A204.1 (cell line): Measurements from ENCODE around the gene GDPD5.

ENCODE experiments used
- FAIRE-seq: peaks from 2 replicates; lab custom pipeline; 2012; peaks lifted over from hg19 to GRCh38; lab: Jason Lieb, UNC

The GDPD5 gene

GRCh38 chr11:75399344-75400145 is 126.2 kb downstream of the GDPD5 start, which contains the start of gene RPS3:
Gene RPS3 (plus strand): TSS chr11:75399518. CDS start chr11:75399548, 30 bp downstream.
- FAIRE-seq, result no peak

- no peak for FAIRE-seq
These were observed 126.8 kb downstream of the GDPD5 start for GRCh38 chr11:75398906-75399305.

GRCh38 chr11:75394085-75394840 is 131.5 kb downstream of the GDPD5 start:
- FAIRE-seq, result no peak

- no peak for FAIRE-seq
These were observed 135.8 kb downstream of the GDPD5 start for GRCh38 chr11:75389925-75390324.

GRCh38 chr11:75389276-75389605 is 136.5 kb downstream of the GDPD5 start:
- FAIRE-seq, result no peak

- FAIRE-seq, result peak; percentile 80
These were observed 137.1 kb downstream of the GDPD5 start for GRCh38 chr11:75388386-75389275.

GRCh38 chr11:75387736-75388294 is 137.9 kb downstream of the GDPD5 start:
- no peak for FAIRE-seq

GRCh38 chr11:75386942-75387630 is 138.7 kb downstream of the GDPD5 start:
- no peak for FAIRE-seq
